ENCODE data around the gene TESK2. TPM values are rescaled to one million over a fixed set of nuclear protein-coding genes. Genes with fewer than 3 reads are reported as not detected.
"Not testable (repeated sequence)": the region's sequence is repeated elsewhere in the genome, so short reads cannot be mapped to it uniquely, and the experiment has no call there.

Gene TESK2
- total and polyA plus RNA-seq, 7 donors: 4.3 to 9.2 (median 7.1) TPM

DNA sequence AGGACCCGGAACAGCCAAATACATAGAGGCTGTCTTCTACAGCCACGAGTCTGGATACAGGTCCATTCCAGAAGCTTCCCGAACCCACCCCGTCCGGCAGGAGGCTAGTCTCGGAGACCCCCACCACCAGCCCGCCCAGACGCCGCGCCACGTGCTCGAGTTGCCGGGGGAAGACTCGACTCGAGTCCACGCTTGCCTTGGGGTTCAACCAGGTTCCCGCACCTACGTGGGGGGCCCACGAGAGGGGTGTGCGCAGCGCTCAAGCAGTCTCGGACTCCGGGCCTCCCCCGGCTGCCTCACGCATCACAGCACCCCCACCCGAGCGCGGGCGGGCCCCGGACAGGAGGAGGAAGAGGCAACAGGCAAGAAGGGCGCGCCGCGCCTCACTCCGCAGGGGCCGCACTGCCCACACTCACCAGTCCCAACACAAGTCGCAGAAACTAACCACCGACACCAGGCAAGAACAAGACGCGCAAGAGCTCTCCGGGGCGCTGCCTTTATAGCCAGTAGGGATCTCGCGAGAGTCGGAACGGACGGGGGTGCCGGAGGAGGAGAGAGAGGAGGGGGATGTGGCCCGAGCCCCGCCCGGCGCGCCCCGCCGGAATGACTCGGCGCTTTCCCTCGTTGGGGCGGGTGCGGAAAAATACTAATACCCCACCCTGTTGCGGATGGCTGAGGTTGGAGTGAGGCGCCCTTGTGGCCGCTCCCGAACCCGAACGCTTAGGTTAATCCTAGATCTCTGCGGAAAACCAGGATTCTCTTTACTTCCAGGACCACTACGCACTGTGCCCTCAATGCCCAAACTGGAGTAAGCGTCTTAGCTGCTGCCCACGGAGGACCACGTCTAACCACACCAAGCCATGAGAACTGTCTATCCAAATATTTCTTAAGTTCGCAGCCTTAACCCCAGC is 30.7 kb upstream of the TESK2 start, which contains the start of gene PRDX1:
PRDX1 (minus strand) TSS at position 472 of the 911 bp plus-strand sequence. CDS start 2,841 bp downstream, outside the sequence.
- WGBS, 2 donors: 1% methylated on average over 72 of the region's 72 CpGs
- Histone ChIP-seq H3K36me3 (peaks cover 0 to 13% (median 9%) of the 10 kb centered on the region in 4 donors), H3K4me3 (peak within 1 kb of the TSS; percentile 83 to 96 (median 86)), H3K9me3 (no peaks in the 10 kb centered on the region), H3K27ac (peak within 1 kb of the TSS; percentile 90 to 97 (median 92)), H3K27me3 (no peaks in the 10 kb centered on the region), H3K4me1 (peaks cover 0 to 32% (median 22%) of the 10 kb centered on the region in 4 donors)
- peak; percentile 99 for DNase-seq
- TF ChIP-seq POLR2AphosphoS5 (IDR thresholded peaks at IDR 0.05) (peak; percentile 100), POLR2A (IDR thresholded peaks at IDR 0.05) (peak; percentile 98 to 99), EP300 (IDR thresholded peaks at IDR 0.05) (peak in 2 of 4 donors; percentile 29 to 41)
- TF ChIP-seq, protein P1, sequence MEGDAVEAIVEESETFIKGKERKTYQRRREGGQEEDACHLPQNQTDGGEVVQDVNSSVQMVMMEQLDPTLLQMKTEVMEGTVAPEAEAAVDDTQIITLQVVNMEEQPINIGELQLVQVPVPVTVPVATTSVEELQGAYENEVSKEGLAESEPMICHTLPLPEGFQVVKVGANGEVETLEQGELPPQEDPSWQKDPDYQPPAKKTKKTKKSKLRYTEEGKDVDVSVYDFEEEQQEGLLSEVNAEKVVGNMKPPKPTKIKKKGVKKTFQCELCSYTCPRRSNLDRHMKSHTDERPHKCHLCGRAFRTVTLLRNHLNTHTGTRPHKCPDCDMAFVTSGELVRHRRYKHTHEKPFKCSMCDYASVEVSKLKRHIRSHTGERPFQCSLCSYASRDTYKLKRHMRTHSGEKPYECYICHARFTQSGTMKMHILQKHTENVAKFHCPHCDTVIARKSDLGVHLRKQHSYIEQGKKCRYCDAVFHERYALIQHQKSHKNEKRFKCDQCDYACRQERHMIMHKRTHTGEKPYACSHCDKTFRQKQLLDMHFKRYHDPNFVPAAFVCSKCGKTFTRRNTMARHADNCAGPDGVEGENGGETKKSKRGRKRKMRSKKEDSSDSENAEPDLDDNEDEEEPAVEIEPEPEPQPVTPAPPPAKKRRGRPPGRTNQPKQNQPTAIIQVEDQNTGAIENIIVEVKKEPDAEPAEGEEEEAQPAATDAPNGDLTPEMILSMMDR (IDR thresholded peaks at IDR 0.05): peak in 1 of 4 experiments; percentile 13
- intact Hi-C loops (cut with DNase I): loop anchor here (2.0 kb wide), 1 partner anchor 29 kb away; the partner anchor contains the start of gene AKR1A1

DNA sequence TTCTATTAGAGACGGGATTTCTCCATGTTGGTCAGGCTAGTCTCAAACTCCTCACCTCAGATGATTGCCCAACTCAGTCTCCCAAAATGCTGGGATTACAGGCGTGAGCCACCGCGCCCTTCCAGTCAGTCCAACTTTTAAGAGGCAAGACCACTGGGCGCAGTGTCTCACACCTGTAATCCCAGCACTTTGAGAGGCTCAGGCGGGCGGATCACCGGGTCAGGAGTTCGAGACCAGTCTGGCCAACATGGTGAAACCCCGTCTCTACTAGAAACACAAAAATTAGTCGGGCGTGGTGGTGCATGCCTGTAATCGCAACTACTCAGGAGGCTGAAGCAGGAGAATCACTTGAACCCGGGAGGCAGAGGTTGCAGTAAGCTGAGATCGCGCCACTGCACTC is 28.8 kb upstream of the TESK2 start:
- H3K27me3 ChIP-seq; DNase-seq; H3K9me3 ChIP-seq; intact Hi-C loops (cut with DNase I); H3K4me3 ChIP-seq: not testable (repeated sequence)
- 74 to 85% methylated on average over 16 of the region's 16 CpGs for WGBS, 2 donors
- peaks cover 0 to 39% (median 33%) of the 10 kb centered on the region in 4 donors for H3K4me1 ChIP-seq
- peaks cover 5 to 32% (median 19%) of the 10 kb centered on the region in 4 donors for H3K36me3 ChIP-seq
- peak overlapping the region in 2 of 4 donors; percentile 37 to 90 for H3K27ac ChIP-seq

DNA sequence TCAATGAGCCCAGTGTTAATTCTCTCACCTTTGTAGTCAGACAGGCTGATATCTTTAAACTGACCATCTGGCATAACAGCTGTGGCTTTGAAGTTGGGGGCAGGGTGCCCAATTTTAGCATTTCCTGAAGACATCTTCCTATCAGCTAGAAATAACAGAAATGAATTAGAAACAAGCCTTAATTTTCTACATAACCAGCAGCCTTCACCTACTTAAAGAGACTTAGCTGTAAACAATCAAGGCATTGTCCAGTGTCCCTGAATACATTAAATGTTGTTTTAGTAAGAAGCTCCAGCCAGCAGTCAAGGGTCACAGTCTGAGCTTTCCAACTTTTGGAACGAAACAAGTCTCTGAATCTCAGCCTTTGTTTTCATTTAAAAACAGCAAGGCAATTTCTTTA is 27.9 kb upstream of the TESK2 start:
- H3K27ac ChIP-seq: peak overlapping the region in 2 of 4 donors; percentile 2 to 30
- 11 to 24% methylated on average over 1 of the region's 1 CpG for WGBS, 2 donors

DNA sequence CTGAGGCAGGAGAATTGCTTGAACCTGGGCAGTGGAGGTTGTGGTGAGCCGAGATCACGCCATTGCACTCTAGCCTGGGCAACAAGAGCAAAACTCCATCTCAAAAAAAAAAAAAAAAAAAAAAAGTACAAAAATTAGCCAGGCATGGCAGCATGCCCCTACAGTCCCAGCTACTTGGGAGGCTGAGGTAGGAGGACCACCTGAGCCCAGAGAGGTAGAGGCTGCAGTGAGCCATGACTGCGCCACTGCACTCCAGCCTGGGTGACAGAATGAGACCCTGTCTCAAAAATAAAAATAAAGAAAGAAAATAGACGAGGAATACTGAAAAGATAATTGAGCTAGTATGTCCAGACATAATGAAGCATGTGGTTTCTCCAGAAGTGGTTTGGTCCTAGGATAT is 27.4 kb upstream of the TESK2 start:
- H3K4me3 ChIP-seq; H3K9me3 ChIP-seq; intact Hi-C loops (cut with DNase I); DNase-seq; H3K27ac ChIP-seq; H3K27me3 ChIP-seq: not testable (repeated sequence)
- WGBS, 2 donors: 74 to 85% methylated on average over 4 of the region's 4 CpGs
- Histone ChIP-seq H3K4me1 (peaks cover 0 to 39% (median 33%) of the 10 kb centered on the region in 4 donors), H3K36me3 (peaks cover 17 to 46% (median 34%) of the 10 kb centered on the region in 4 donors)

More for the DNA sequence above, 27.9 kb upstream of the TESK2 start:
- Histone ChIP-seq H3K4me1 (peaks cover 0 to 39% (median 33%) of the 10 kb centered on the region in 4 donors), H3K36me3 (peaks cover 12 to 41% (median 28%) of the 10 kb centered on the region in 4 donors), H3K4me3 (no peak overlapping the region), H3K9me3 (no peaks in the 10 kb centered on the region), H3K27me3 (no peaks in the 10 kb centered on the region)
- no peak for DNase-seq
- no peak for TF ChIP-seq EP300 (IDR thresholded peaks at IDR 0.05)
- TF ChIP-seq POLR2AphosphoS5 (IDR thresholded peaks at IDR 0.05): no peak
- TF ChIP-seq POLR2A (IDR thresholded peaks at IDR 0.05): no peak
- TF ChIP-seq, protein P1 (IDR thresholded peaks at IDR 0.05): no peak
- intact Hi-C loops (cut with DNase I): no loop called here

DNA sequence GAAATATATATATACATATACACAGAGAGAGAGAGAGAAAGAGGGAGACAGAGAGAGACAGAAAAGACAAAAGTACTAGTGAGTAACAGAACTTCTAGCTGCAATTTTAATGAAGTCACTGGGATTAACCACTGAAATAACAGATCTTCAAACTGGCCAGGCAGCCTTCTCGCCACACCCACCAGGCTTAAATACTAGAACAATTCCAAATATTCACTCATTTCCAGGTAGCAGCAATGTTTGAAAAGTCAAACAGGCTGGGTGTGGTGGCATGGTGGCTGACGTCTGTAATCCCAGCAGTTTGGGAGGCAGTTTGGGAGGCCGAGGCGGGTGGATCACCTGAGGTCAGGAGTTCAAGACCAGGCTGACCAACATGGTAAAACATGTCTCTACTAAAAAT is 25.5 kb upstream of the TESK2 start:
- Histone ChIP-seq H3K4me3 (no peak overlapping the region), H3K27ac (peak overlapping the region in 1 of 4 donors; percentile 30), H3K4me1 (peaks cover 0 to 32% (median 29%) of the 10 kb centered on the region in 4 donors), H3K36me3 (peaks cover 28 to 65% (median 45%) of the 10 kb centered on the region in 4 donors), H3K27me3 (no peaks in the 10 kb centered on the region), H3K9me3 (no peaks in the 10 kb centered on the region)
- no peak for DNase-seq
- intact Hi-C loops (cut with DNase I): no loop called here
- TF ChIP-seq POLR2A (IDR thresholded peaks at IDR 0.05): no peak
- no peak for TF ChIP-seq EP300 (IDR thresholded peaks at IDR 0.05)
- no peak for TF ChIP-seq POLR2AphosphoS5 (IDR thresholded peaks at IDR 0.05)
- TF ChIP-seq, protein P1 (IDR thresholded peaks at IDR 0.05): no peak
- WGBS, 2 donors: 38 to 77% methylated on average over 4 of the region's 4 CpGs

Measured in sigmoid colon (tissue), 7 donors.